ENCODE results near the gene MACROD2. TPM values are rescaled to one million over a fixed set of nuclear protein-coding genes. Genes with fewer than 3 reads are reported as not detected.
"Not testable (repeated sequence)": the region's sequence is repeated elsewhere in the genome, so short reads cannot be mapped to it uniquely, and the experiment has no call there.

The MACROD2 gene
- total RNA-seq, 1 experiment from 2014 or later = 1.4 TPM

GRCh38 chr20:15528391-15529111, 1533.2 kb downstream of the MACROD2 start:
- no peak for DNase-seq (ENCODE audit: low spot score)
- CTCF ChIA-PET = no interaction called here
- BruUV-seq (replicated peaks) = no TSS peak
- Histone ChIP-seq H3K9me3 (ENCODE audit: low read depth, low read length, poor library complexity, severe bottlenecking) (peaks cover 16% of the 10 kb centered on the region), H3K27ac (ENCODE audit: low read depth, low read length, poor library complexity, severe bottlenecking) (no peak overlapping the region), H3K4me1 (ENCODE audit: insufficient read depth, low read length, poor library complexity, severe bottlenecking) (no peaks in the 10 kb centered on the region), H3K36me3 (ENCODE audit: insufficient read depth, low read length, poor library complexity, severe bottlenecking) (no peaks in the 10 kb centered on the region), H3K27me3 (replicated peaks; ENCODE audit: insufficient read depth, low read depth, low read length, poor library complexity) (no peaks in the 10 kb centered on the region), H3K4me3 (ENCODE audit: low read depth, low read length, poor library complexity, severe bottlenecking) (no peak overlapping the region)
- POLR2A ChIA-PET (ENCODE audit: low non-redundant PET) = no interaction called here
- TF ChIP-seq CTCF (conservative IDR thresholded peaks at IDR 0.05; ENCODE audit: low read depth, low read length) (no peak), EZH2 (IDR thresholded peaks at IDR 0.05; ENCODE audit: borderline replicate concordance, low read depth, low read length, poor library complexity, severe bottlenecking) (no peak)
- intact Hi-C loops (cut with micrococcal nuclease; ENCODE audit: unreplicated experiment) = no loop called here

- Histone ChIP-seq H3K27ac (ENCODE audit: low read depth, low read length, poor library complexity, severe bottlenecking) (no peak overlapping the region), H3K27me3 (replicated peaks; ENCODE audit: insufficient read depth, low read depth, low read length, poor library complexity) (no peaks in the 10 kb centered on the region), H3K36me3 (ENCODE audit: insufficient read depth, low read length, poor library complexity, severe bottlenecking) (no peaks in the 10 kb centered on the region), H3K4me1 (ENCODE audit: insufficient read depth, low read length, poor library complexity, severe bottlenecking) (no peaks in the 10 kb centered on the region), H3K9me3 (ENCODE audit: low read depth, low read length, poor library complexity, severe bottlenecking) (peaks cover 7% of the 10 kb centered on the region), H3K4me3 (ENCODE audit: low read depth, low read length, poor library complexity, severe bottlenecking) (no peak overlapping the region)
- BruUV-seq (replicated peaks) = no TSS peak
- POLR2A ChIA-PET (ENCODE audit: low non-redundant PET) = no interaction called here
- CTCF ChIA-PET = no interaction called here
- intact Hi-C loops (cut with micrococcal nuclease; ENCODE audit: unreplicated experiment) = no loop called here
- TF ChIP-seq EZH2 (IDR thresholded peaks at IDR 0.05; ENCODE audit: borderline replicate concordance, low read depth, low read length, poor library complexity, severe bottlenecking) (no peak), CTCF (conservative IDR thresholded peaks at IDR 0.05; ENCODE audit: low read depth, low read length) (no peak)
- DNase-seq (ENCODE audit: low spot score) = no peak
Measured at GRCh38 chr20:15535863-15536262, 1540.5 kb downstream of the MACROD2 start.

DNA sequence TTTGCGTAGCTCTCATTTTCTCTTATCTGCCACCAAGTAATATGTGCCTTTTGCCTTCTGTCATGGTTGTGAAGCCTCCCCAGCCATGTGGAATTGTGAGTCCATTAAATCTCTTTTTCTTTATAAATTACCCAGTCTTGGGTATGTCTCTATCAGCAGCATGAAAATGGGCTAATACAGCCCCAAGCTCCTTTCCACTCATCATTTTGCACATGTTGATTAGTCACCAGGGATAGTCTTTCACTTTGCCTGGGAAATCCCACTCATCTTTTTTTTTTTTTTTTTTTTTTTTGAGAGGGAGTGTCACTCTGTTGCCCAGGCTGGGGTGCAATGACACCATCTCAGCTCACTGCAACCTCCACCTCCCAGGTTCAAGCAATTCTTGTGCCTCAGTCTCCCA, 1541.9 kb downstream of the MACROD2 start:
- H3K9me3 ChIP-seq (ENCODE audit: low read depth, low read length, poor library complexity, severe bottlenecking) = peaks cover 14% of the 10 kb centered on the region
- BruUV-seq (replicated peaks); CTCF ChIA-PET; POLR2A ChIA-PET (ENCODE audit: low non-redundant PET); DNase-seq (ENCODE audit: low spot score); H3K27me3 ChIP-seq (replicated peaks; ENCODE audit: insufficient read depth, low read depth, low read length, poor library complexity); intact Hi-C loops (cut with micrococcal nuclease; ENCODE audit: unreplicated experiment); H3K36me3 ChIP-seq (ENCODE audit: insufficient read depth, low read length, poor library complexity, severe bottlenecking); H3K4me3 ChIP-seq (ENCODE audit: low read depth, low read length, poor library complexity, severe bottlenecking); H3K27ac ChIP-seq (ENCODE audit: low read depth, low read length, poor library complexity, severe bottlenecking); H3K4me1 ChIP-seq (ENCODE audit: insufficient read depth, low read length, poor library complexity, severe bottlenecking): not testable (repeated sequence)

DNA sequence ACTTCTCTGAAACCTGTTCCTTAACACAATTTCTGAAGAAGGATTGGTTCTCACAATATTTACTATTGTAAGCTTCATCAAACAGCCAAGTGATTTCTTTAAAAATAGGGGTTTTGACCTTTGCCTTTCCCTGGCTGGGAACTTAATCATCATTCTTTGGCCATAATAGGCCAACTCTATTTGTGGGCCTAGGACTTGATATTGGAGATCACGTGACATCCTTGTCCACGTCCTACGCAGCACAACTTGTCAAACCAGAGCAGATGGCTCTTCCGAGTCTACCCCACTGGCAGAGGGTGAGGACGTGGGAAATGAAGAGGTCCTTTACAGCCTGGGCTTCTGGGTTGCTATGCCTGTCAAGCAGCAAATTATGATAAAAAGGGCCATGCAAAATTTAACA, 1547.3 kb downstream of the MACROD2 start:
- TF ChIP-seq CTCF (conservative IDR thresholded peaks at IDR 0.05; ENCODE audit: low read depth, low read length) (no peak), EZH2 (IDR thresholded peaks at IDR 0.05; ENCODE audit: borderline replicate concordance, low read depth, low read length, poor library complexity, severe bottlenecking) (no peak)
- no peaks in the 10 kb centered on the region for H3K27me3 ChIP-seq (replicated peaks; ENCODE audit: insufficient read depth, low read depth, low read length, poor library complexity)
- no peaks in the 10 kb centered on the region for H3K4me1 ChIP-seq (ENCODE audit: insufficient read depth, low read length, poor library complexity, severe bottlenecking)
- CTCF ChIA-PET = no interaction called here
- BruUV-seq (replicated peaks) = no TSS peak
- peaks cover 17% of the 10 kb centered on the region for H3K9me3 ChIP-seq (ENCODE audit: low read depth, low read length, poor library complexity, severe bottlenecking)
- no peaks in the 10 kb centered on the region for H3K36me3 ChIP-seq (ENCODE audit: insufficient read depth, low read length, poor library complexity, severe bottlenecking)
- H3K27ac ChIP-seq (ENCODE audit: low read depth, low read length, poor library complexity, severe bottlenecking) = no peak overlapping the region
- POLR2A ChIA-PET (ENCODE audit: low non-redundant PET) = no interaction called here
- no peak for DNase-seq (ENCODE audit: low spot score)
- H3K4me3 ChIP-seq (ENCODE audit: low read depth, low read length, poor library complexity, severe bottlenecking) = no peak overlapping the region
- intact Hi-C loops (cut with micrococcal nuclease; ENCODE audit: unreplicated experiment) = no loop called here
